NCI-H524 (cell line): ENCODE results near the gene BRD3OS.
"Not testable (repeated sequence)": the region's sequence is repeated elsewhere in the genome, so short reads cannot be mapped to it uniquely, and the experiment has no call there.

Experiments used
- DNase-seq, 2 experiments: peaks; one replicate each; lab custom pipeline; 2025; lab: John Stamatoyannopoulos, UW

Gene BRD3OS

DNA sequence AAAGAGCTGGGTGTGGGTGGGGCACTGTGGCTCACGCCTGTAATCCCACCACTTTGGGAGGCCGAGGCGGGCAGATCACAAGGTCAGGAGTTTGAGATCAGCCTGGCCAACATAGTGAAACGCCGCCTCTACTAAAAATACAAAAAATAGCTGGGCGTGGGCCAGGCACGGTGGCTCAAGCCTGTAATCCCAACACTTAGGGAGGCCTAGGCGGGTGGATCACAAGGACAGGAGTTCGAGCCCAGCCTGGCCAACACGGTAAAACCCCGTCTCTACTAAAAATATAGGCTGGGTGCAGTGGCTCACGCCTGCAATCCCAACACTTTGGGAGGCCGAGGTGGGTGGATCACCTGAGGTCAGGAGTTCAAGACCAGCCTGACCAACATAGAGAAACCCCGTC lies 36.5 kb upstream of the BRD3OS start:
- not testable (repeated sequence) for DNase-seq

DNA sequence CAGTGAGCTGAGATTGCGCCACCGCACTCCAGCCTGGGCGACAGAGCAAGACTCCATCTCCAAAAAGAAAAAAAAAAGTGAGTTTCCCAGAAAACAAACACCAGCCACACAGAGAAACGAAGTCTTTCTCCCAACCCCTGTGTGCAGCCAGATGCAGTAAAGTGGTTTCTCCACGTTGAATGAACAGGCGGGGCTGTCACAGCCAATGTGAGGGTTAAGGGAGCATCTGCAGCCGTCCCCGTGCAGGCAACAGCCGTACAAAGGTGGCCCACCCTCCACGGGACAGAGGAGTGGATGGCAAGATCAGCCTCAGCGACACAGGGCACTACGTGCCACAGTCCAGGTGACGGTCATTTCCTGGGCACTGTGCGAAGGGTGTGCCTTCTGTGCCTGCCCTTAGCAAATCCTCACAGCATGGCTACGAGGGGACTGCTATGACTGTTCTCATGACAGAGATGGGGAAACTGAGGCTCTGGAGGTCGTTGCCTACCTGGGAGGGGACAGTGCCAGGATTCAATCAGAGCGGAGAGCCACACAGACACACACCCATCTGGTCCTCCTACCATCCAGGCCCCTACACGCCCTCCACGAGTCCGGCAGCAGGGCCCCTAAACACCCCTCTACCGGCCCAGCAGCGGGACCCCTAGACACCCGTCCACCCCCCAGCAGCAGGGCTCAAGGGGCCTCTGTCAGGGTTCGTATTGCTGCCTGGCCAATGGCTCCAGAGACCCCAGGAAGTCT lies 35.5 kb upstream of the BRD3OS start:
- DNase-seq: peak in 1 of 2 experiments; percentile 23

DNA sequence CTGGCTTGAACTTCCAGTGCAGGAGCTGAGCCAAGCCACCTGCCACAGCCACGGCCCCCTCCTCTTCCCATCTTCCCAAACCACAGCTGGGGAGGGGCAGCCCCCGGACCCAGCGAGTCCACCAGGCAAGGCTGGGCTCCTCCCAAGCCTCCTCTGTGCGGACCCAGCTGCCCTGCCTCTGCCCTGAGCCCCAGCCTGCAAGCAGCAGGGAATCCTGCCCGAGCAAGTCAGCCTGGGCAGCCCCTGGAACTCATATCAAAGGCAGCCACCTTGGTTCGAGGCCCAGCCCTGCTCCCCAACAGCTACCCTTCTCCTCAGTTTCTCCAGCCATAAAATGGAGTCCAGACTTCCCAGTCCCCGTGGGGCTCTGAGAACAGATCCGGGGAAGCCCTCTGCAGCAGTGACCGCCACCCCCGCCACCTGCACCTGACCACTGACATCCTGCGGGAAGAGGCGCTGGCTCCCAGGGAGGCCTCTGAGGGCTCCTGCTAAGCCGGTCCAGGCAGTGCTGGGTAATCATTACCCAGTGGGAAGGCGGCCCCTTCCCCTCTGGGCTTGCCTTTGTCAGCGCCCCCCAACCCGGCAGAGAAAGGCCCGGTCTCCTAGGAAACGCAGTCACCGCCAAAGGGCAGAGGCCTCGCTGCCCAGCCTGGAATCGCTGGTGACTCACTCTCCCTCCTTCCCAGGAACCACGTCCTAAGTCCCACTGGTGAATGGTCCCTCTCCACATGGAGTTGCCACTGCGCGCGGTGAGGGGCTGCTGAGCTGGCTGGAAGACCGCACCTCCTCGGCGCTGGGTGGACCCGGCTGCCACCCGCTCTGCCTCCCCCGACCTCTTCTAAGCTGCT lies 34.7 kb upstream of the BRD3OS start:
- DNase-seq: peak; percentile 22 to 37

DNA sequence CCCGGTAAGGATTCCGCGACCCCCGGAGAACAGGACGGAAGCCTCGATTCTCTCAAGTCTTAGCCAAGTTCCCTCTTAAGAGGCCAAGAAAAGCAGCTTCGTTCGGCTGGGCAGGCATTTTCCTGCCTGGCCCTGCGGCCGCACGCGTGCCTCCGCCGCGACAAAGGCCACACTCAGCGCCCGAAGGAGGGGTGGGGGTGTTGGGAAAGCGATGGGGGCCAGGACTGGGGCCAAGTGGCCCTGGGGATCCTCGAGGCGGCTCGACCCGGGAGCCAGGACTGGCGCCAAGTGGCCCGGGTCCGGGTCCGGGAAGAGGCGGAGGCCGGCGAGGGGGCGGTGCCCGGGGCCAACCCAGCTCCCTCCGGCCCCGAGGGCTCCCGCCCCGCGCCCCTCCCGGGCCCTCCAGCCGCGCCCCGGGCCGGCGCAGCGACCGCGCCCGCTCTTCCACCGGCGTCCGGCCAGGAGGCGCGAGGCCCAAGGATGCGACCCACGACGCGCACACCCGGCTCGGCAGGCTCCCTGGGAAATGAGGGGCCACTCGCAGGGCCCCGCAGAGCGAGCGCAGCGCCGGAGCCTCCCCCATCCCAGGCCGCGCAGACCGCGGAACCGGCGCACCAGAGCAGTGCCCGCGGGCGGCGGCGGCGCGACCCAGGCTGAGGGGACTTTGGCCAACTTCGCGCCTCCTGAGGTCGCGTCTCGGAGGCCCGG lies 33.9 kb upstream of the BRD3OS start:
- peak in 1 of 2 experiments; percentile 47 for DNase-seq

DNA sequence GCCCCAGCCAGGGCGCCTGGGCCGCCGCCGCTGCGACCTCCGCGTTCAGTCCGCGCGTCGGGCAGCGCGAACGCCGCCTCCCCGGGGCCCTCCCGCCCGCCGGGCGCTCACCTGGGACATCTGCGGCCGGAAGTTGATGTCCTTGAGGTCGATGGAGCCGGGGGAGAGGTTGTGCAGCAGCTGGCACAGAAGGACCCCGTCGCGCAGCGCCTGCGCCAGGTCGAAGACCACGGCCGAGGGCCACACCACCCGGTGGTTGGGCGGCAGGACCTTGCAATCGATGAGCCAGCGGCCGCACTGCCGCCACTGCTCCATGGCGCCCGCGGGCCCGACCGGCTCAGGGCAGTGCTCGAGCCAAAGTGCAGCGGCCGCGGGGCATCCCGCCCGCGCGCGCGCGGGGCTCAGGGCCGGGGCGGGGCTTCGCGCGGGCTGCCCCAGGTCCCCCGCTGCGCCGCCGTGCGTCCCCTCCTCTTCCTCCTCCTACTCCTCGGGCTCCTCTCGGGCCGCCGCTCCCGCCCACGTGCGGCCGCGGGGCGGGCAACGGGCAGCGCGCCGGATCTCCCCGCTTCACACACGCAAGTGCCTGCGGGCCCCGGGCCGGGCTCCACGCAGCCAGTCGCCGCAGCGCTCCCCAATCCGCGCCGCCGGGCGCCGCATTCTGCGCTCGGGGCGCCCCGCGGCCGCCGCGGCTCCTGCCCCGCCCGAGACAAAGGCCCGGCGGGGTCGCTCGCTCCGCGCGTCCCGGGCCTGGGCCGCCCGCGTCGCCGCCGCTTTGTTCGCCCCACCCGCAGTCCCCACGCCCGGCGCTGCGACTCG lies 33.1 kb upstream of the BRD3OS start, which contains the start of gene VAV2:
Gene VAV2, minus strand, starts transcription at position 361 of the 816 bp plus-strand sequence. Its CDS starts 46 bp downstream, at position 315.
- DNase-seq: peak; percentile 60 to 72

DNA sequence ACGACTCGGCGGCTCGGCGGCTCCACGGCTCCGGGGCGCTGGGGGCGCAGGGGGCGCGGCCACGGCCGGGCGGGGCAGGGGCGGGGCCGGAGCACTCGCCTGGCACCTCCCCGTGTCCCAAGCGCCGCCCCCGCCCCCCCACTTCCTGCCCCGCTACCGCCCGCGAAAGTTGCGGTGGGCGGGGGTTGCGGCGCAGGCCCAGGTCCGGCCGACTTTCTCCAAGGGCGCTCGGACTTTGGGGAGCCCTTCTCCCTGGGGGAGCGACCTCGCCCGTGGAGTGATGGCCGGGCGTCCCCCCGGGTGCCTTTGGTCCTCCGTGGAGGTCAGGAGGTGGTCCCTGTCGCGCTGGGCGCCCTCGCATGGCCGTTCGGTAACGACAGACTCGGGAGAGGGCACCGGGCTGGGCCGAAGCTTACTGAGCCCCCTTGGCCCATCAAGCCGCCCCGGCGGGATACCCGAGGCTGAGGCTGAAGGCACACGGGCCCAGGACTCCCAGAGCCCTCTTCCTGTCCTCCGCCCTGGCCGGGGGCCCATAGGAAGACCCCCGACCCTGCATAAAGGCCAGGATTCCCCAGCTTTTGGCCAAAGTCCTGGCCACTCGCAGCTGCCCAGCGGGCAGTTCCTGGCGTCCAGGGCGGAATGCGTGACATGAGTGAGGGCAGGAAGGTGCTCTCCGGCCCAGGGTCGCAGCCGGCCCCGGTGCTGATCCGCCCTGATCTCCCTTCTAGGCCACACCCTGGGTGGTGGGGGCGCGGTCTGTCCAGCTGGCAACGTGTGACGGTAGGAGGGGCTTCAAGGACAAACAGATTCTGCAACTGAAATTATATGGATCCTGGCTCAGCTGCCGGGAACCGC lies 32.3 kb upstream of the BRD3OS start:
- DNase-seq: peak; percentile 85 to 87

DNA sequence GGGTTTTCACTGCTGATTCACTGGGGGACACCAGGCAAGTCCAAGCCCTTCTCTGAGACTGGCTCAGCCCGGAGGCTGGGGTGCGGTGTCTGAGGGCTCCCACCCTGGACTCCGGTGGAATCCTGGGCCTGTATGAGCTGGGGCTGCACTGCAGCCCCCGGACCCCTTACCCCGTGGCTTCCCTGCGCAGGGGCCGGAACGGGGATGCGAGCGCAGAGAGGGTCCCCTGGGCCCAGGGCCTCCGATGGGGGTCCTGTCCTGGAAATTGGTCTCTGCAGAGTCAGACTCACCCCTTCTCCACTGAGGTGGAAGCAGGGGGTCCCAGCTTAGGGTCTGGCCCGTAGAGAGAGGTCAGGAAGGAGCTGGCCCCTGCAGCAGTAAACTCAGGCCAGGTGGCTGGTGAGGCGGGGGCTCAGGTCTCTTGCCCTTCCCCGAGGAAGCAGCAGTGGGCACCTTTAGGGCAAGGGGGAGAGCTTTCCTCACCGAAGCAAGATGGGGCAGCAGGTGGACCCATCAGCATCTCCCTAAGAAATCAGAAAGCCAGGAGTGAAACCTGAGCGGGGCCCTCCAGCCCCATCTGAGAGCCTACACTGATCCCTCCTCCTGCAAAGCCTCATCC lies 31.5 kb upstream of the BRD3OS start:
- peak in 1 of 2 experiments; percentile 83 for DNase-seq

DNA sequence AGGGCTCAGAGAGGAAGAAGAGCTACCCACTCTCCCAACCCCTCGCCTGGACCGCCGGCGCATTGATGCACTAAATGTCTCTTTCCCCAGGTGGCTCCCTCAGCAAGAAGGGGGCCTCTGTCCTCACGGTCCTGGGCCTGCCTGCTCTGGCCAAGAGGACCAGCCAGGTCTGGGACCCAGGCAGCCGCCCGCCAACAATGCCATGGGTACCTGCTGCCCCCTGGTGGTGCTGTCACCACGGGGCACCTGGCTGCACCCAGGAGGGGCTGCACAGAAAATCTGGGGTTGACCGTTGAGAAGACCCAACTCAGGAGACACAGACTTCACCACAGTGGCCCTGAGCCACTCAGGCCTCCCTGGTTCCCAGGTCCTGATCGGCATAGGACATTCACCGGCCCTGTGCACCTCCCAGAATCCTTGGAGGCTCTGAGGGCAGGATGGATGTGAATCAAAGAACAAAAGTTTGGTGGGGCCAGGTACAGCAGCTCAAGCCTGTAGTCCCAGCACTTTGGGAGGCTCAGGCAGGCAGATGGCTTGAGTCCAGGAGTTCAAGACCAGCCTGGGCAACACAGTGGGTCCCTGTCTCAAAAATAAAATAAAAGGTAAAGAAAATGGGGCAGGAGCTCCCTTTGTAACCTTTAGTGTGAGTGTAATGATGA lies 30.8 kb upstream of the BRD3OS start:
- DNase-seq: peak; percentile 76 to 85

DNA sequence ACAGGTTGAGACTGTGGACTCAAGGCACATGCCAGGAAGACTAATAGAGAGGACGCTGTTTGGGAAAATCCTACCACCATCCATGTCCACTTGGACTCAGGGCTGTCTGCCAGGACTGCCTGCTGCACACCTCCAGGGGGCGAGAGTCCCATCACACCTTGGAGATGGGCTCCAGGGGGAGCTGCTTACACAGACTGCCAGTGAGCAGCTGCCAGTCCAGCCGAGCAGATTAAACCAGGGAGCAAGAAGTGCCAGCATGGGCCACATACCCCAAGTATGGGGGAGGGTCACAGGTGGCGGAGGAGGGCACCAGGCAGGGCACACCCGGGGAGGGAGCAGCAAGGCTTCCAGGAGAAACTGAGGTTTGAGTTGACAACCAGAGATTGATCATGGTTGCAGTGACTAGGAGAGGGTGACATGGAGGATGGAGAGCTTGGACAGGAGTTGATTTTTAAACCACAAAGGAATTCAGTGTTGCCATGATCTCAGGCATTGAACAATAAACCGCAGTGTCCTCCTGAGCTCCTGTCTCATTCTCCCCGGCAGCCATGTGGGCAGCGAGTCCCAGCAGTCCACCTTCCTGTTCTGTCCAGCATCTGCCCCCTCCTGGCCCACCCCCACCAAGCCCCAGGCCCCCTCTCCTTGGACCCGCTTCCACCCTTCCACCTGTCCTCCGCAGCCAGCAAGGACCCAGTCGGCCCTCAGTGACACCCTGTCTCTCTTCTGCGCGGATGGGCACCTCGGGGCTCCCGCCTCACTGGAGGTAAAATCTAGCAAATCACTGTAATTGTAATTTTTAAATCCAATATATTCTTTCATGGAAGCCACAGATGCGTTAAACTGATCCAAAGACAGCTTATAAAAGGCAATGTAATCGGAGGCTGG lies 30.0 kb upstream of the BRD3OS start:
- peak; percentile 43 to 82 for DNase-seq

DNA sequence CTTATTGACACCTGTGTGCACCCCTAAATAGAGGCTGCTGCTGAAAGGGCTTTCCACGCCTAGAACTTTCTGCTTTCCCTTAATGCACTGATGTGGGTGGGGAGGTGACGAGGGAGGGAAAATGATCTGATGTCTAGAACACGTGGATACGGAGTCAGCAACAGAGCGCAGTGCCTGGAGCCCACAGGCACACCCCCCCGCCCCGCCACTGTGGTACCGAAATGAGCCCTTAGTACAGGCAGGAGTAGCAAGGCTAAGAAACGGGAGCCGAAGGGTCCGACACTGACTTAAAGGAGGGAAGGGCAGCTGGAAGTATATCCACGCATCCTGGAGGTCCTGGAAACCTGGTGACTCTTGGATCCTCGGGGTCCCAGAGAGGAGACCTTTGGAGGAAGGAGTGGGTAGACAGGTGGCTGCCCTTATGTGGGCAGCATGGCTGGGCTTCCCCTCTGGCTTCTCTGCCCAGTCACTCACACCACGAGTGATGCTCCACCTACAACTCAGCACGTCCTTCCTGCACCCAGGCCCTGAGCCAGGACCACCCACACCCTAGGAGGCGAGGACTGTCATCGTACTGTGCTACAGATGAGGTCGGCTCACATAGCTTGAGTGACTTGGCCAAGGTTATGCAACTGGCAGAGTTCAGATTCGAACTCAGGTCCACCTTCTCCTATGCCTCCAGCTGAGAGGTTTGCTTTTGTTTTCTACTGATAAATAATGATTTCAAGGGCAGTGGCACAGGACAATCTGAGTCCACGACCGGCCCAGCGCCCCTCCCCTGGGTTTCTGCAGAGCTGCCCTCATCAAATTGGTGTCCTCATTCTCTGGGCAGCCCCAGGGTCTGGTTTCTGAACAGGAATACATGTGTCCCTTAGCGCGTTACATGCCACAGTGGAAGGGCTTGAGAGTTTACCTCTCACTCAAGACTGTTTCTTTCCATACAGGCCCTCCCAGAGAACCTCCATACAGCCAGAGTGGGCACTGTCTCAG lies 28.5 kb upstream of the BRD3OS start:
- DNase-seq: no peak

DNA sequence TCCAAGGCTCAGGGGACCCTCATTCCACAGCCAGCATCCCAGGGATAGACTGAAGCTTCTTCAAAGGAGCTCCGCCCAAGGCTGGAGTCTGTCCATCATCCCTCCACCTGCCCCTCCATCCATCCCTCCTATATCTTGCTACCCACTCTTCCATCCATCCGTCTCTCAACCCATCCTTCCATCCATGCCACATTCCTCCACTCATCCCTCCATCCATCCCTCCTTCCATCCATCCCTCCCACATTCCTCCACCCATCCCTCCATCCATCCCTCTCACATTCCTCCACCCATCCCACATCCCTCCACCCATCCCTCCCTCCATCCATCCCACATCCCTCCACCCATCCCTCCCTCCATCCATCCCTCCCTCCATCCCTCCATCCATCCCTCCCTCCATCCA lies 27.7 kb upstream of the BRD3OS start:
- no peak for DNase-seq

DNA sequence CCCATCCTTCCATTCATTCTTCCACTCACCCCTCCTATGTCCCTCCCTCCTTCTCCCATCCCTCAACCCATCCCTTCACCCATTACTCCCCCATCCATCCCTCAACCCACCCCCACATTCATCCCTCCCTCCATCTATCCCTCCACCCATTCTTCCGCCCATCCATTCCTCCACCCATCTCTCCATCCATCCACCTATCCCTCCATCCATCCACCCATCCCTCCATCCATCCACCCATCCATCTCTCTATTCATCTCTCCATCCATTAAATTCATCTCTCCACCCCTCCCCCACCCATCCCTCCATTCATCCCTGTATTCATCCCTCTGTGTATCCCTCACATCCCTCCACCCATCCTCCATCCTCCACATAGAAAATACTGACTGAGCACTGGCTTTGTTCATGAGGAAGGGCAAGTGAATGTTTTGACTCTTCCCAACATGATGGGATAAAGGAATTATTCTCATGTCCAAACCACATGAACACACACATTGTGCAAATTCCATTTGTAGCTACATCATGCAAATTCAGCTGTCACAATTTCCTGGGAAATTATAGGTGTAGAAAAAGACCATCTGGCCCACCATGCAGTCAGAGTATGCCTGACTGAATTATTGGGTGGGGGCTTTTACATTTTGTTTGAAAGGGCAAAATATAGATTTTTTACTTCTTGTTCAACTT lies 26.2 kb upstream of the BRD3OS start:
- DNase-seq: no peak

DNA sequence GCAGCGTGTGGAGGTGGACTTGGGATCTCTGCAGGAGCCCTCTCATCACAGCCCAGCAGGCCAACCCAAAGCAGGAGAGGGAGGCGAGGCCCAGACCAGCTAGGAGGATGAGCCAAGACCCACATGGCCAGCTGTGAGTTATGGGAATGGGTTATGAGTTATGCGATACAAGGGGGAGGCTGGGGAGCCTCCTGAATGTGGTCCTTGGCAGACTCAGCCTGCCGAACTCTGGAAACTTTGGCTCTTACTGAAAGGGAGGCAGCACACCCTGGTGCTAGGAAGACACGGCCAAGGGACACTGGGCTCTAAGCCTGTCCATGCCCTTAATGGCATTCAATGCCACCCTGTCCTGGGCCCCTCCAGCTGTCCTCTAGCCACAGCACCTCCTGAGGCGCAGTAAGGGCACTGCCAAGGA lies 25.4 kb upstream of the BRD3OS start:
- DNase-seq: no peak

DNA sequence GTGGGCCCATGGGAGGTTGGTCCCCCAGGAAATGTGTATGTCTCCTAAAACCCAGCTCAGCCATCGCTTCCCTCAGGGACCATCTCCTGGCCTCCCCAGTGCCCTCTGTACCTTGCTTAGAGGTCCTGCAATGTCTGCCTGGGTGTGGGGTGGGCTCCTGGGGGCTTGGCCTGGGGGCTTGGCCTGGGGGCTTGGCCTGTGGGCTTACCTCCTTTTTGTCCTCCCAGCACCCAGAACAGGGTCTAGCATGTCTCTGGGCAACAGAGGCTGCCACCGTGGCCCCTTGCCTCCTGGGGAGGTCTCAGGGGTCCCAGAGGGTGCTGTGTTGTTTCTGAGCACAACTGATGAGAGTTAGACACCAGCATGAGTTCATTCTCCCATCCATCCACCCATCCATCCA lies 22.5 kb upstream of the BRD3OS start:
- DNase-seq: no peak

DNA sequence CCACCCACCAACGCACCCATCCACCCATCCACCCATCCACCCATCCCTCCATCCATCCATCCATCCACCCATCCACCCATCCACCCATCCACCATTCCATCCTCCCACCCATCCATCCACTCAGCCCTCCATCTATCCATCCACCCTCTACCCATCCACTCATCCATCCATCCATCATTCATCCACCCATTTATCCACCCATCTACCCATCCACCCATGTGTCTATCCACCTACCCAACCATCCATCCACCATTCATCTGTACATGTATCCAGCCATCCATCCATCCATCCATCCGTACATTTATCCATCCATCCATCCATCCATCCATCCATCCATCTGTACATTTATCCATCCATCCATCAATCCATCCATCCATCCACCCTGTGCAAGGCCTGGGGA lies 22.0 kb upstream of the BRD3OS start:
- DNase-seq: no peak

DNA sequence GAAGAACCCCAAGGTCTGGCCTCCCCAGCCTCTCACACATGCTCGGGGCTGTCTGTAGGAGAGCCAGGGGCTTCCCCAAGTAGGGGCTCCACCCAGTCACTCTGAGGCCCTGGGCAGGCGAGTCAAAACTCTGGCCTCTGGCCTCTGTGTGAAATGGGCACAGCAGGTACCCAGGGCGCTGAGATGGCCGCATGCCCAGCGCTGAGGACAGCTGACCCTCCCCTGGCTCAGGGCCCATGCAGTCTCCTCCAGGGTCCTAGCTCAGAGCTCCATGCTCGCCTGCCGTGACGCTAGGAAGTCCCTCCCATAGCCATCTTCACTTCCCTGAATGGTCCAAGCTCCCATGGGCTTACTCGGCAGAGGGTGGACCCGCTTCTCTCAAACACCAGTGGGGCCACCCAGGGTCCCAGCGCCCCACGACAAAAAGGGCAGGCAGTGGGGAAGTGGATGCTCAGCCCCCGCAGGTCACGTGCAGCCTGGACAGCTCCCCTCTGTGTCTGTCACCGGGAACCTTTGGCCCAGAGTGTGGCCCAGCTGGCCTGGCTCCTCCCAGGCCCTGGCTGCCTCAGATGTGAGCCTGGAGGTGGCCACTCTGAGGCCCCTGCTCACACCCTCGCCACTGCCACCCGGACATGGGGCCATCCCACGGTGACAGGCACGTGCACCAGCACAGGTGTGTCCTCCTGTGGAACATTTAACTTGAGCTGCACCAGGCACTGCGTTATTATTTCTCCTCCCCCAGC lies 21.0 kb upstream of the BRD3OS start:
- no peak for DNase-seq
